ENCODE data around the gene TRPV5. TPM values are rescaled to one million over a fixed set of nuclear protein-coding genes. Genes with fewer than 3 reads are reported as not detected.
"Not testable (repeated sequence)": the region's sequence is repeated elsewhere in the genome, so short reads cannot be mapped to it uniquely, and the experiment has no call there.

Gene TRPV5
- polyA plus RNA-seq (ENCODE audit: insufficient read depth in 1 of 5, insufficient read length in 5 of 5, low replicate concordance in 1 of 5), result under 1 TPM; 0.09 to 0.24 (median 0.18) TPM
- long read RNA-seq, donor 1, result 0 reads
- long read RNA-seq, donor 2, result 0 reads
- long read RNA-seq, donor 3, result 0 reads
- long read RNA-seq, donor 4, result 0 reads
- long read RNA-seq, donor 5, result 0 reads
- long read RNA-seq, donor 6, result 0 reads
- long read RNA-seq, donor 7, result 0 reads
- long read RNA-seq, donor 8, result 0 reads

DNA sequence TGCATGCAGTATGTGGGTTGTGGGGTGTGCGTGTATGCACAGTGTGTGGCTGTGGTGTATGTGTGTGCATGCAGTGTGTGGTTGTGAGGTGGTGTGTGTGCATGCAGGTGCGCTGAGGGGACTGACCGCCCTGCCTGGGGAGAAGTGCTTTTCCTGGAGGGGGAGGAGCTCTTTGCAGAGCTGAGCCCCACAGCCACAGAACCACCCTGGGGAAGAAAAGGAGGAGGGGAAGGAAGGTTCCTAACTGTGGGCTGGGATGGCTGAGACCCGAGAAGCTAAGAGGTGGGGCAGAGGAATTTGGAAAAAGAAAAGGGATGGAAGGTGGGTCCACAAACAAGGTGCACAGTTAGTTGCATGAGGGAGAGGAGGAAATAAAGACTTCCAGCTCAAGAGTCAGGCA lies at the start of gene TRPV5:
TRPV5 (minus strand) TSS at position 123 of the 400 bp plus-strand sequence. CDS start 287 bp downstream, outside the sequence.
- no peak for DNase-seq

DNA sequence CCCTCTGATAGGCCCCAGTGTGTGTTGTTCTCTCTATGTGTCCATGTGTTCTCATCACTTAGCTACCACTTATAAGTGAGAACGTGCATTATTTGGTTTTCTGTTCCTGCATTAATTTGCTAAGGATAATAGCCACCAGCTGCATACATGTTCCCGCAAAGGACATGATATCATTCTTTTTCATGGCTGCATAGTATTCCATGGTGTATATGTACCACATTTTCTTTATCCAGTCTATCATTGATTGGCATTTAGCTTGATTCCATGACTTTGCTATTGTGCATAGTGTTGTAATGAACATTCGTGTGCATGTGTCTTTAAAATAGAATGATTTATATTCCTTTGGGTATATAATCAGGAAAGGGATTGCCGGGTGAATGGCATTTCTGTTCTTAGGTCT lies 44.9 kb upstream of the TRPV5 start:
- not testable (repeated sequence) for DNase-seq

DNA sequence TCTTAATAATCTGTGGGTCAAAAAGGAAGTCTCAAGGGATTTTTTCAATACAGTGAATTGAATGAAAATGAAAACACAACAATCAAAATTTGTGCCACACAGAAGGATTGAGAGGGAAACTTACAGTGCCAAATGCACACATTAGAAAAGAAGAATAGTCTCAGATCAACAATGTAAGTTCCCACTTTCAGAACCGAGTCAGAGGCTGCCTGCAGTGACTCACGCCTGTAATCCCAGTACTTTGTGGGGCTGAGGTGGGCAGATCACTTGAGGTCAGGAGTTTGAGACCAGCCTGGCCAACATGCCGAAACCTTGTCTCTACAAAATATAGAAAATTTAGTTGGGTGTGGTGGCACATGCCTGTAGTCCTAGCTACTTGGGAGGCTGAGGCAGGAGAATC lies 41.1 kb upstream of the TRPV5 start:
- DNase-seq, result no peak

DNA sequence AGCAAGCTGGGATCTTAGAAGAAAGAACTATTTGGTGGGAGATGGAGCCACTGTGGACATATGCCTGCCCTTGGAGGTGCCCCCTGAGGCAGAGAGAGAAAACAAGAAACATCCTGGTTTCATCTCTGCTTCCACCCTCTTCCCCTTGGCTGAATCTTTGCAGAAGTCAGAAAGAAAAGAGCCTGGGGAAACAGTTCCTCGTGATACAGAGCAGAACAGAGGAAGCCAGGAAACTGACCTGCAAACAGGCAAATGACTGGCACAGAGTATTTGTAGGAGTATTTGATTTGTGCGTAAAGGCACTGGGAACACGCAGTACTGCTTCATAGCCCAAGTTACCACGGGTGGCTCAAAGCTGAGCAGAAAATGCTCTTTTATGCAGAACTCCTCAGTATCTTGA lies 35.6 kb upstream of the TRPV5 start:
- no peak for DNase-seq

DNA sequence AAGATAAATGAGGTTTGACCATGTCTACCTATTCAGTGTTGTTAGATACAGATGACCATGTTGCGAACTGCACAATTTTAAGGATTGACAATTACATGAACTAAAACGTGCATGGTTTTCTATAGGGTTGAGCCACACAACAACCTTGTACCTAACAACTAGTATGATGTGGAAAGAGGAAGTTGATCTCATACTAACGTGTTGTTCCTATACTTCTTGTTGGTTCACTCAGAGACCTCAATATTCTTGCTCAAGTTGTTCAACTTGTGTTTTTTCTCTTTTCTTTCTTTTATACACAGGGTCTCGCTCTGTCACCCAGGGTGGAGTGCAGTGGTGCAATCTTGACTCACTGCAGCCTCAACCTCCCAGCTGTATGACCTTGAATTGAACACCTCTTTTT lies 34.7 kb upstream of the TRPV5 start:
- no peak for DNase-seq

DNA sequence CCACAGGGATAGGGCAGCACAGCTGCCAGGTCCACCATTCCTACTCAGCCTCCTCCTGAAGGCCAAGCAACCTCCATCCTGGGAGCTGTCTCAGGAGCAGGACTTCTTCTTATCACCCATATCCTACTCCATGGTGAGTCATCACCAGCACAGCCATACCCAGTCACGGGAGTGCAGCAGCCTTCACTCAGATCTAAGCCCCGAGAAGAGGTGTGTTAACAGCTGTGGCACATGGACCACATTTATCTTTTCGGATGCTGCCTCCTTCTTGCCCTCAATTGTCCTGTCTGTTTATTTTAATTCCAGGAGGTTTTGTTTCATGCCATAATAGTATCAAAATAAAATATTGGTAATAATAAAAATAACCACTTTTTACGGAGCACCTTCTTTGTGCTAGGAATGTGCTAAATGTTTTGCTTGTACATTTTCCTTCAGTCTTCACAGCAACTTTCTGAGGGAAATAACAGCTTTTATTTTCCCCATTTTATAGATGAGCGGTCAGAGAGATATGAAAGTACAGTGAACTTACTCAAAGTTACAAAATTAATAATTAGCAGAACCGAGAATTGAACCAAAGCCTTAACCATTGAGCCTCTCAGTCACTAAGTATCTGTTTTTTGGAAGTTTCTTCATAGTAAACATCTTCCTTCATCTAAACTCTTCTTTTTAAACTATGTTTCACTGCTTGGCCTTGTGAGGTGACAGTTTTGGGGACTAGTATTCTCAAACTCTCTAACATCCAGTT lies 31.1 kb upstream of the TRPV5 start:
- no peak for DNase-seq

DNA sequence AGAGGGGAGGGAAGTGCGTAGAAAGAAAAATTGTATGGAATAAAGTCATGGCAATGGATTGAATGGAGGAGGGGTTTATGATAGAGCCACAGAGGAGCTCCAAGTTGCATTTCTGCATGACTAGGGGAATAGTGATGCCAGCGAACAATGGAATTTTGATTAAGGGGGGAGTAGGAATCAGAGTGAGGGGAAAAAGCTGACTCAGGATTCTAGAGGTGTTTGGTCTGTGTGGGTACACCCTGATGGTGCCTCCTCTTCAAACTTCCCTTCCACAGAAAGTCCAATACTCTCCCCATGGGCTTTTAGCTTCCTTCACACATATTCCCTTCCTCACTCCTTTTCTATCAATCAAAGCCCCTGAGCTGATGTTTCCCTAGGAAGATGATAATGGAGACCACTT lies 30.4 kb upstream of the TRPV5 start:
- DNase-seq, result no peak

DNA sequence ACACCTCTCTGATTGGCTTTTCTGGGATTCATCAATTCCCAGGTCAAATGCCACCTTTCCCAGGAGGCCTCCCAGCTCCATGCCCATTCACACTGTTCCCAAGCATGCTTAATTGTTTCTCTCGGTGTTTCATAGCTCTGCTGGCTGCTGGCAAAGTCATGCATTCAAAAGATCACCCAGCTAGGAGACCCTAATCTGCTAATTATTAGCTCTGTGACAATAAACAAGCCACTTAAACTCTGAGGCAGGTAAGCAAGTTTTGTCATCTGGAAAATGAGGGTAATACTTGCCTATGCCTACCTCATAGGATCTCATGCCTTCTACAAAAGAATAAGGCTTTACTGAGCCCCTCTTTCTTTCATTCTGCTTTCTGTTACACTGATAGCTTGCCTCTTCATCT lies 29.4 kb upstream of the TRPV5 start:
- DNase-seq, result no peak

DNA sequence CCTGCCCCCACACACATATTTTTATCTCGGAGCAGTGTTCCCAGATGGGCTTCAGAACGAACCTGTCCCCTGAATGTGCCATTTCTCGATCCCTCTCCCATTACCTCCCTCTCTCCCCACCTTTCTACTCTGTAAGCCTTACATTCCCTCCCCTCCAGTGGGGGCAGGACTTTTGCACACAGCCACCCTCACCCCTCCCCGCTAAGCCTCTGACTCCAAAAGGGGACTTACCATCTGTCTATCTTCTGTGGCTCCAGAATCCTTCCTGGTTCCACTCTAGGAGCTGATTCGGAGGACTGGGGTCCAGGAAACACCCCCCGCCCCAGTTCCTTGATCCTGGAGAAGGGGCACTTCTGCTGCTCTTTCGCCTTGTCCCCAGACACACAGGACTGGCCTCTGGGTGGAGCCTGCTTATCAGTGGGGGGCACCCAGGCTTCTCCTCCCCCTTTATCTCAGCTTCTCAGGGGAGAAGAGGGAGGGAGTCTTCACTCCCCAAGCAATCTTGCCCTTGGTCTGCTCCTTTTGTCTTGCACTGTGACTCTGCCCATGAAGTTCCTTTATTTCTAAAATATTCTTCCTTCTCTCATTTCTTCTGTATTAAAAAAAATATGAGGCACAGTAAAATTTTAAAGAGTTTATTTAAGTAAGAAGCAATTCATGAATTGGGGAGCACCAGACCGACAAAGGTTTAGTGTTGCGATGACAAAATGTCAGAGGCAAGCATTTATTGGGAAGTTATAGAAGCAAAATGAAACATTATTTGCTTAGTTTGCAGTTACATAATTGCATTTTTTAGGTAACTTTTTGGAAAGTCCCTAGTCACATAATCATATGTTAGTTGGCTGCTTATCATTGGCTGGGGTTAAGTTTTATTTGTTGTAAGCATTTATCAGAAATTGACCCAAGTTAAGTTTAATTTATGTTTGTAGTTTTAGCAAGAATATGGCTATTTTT lies 28.7 kb upstream of the TRPV5 start, which contains the start of gene KEL:
KEL (minus strand) TSS at position 391 of the 954 bp plus-strand sequence; CDS start at position 234, 157 bp downstream.
- no peak for DNase-seq

DNA sequence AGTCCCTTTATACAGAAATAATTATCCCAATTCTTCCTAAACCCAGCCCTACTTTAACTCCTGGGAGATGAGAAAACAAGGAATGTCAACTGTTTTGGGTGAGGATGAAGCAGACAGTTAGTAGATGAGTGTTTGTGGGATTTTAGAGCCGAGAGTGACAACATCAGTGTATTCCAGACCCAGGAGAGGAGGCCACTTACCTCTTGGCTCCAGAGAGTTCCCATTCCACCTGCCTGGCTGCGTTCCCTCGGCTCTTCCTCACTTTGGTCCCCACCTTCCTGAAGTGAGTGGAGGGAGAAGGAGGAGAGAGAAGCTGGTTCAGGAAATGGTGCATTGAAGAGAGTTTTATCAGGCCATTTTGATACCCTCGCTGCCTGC lies 28.0 kb upstream of the TRPV5 start:
- DNase-seq, result no peak

DNA sequence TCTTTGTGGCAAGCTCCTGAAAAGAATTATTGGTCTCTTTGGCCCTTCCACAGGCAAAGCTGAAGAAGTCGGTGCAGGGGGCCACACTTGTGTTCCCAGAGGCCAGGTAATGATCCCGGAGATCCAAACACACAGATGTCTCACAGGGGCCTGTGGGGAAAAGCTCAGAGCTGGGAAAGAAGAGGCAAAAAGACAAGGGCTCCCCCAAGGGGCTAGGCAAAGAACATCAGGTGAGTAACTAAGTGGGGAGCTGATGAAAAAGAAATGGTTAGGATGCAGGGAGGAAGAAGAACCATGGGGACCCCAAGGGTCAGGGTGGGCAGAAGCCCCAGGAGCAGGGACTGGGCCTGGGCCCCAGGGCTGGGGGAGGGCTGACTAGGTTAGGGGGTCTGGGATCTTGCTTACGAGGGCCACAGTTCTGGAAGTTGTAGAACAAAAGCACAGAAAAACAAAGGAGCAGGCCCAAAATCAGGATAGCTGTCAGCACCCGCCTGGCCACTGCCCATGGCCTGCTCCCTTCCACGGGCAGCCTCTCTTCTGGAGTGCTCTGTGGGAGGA lies 27.5 kb upstream of the TRPV5 start:
- no peak for DNase-seq

DNA sequence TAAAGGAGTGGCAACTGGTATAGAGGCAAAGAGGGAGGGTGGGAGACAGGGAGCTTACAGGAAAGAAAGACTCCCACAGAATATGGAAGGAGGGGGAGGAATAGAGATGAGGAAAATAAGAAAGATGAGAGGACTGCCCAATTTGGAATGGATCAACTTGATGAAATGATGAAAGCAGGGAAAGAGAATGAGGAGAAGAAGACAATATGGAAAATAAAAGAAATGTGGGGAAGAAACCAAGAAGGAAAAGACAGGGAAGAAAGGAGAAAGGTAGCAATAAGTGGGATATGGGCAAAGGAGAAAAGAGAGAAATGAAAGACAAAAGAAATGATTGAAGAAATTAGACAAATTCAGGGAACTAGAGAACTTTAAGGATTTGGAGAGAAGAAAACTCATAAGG lies 25.7 kb upstream of the TRPV5 start:
- no peak for DNase-seq

DNA sequence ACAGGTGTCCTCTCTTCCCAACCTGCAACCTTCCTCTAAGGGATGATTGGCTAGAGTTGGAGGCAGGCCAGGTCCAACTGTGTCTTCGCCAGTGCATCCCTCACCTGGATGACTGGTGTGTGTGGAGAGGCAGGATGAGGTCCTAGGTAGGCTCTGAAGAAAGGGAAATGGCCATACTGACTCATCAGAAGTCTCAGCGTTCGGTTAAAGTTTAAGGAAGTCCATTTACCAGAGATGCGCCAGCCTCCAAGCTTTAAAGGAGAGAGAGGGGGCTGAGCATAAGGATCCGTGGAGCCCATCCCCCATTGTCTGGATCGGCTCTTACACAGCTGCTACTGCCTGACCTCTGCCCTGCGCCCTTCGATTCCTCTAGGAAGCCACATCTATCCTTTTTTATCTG lies 24.2 kb upstream of the TRPV5 start:
- no peak for DNase-seq

DNA sequence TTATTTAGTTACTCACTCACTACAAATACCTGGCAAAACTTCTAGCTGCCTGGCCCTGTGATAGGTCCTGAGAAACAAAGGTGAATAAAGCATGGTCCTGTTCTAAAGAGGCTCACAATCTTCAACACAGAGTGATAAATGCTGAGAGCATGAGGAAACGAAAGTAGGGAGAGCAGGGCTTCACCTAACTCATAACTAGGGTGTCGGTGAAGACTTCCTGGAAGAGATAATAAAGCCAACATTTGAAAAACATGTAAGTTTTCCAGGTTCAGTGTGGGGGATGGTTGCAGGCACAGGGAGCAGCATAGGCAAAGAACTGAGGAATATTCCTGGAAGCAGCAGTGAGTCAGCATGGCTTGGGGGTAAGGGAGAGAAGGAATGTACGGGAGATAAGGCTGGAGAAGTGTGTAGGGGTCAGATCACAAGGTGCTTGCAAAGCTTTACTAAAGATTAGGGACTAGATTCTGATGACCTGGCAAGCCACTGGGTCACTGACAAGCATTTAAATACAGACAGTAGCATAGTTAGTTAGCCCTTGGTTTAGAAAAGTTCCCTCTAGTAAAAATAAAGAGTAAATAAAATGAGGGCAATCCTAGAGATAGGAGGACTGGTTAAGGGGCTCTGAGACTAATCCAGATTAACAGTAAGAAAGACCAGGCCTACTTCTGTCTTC lies 23.5 kb upstream of the TRPV5 start:
- DNase-seq, result no peak

DNA sequence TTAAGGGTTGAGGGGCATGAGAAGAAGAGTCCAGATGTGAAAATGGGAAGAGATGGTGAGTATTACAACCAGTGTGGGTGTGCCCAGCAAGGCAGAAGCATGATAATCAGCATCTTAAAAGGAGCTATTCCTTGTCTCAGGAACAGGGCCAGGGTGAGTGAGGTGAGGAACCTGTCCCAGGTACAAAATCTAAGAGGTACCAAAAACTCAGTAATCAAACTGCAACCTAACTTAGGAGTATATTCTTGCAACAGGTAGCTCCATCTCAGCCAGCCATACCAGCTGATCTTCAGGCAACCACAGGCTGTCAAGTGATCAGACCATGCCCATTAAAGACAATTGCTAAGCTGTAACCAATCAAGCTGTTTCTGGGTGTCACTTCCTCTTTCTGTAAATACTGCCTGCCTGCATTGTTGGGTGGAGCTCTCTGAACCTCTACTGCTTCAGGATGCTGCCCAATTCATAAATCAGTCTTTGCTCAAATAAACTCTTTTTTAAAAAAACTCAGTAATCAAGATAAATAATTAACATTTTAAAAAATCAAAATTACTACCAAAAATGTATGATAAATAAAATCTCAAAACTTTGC lies 21.2 kb upstream of the TRPV5 start:
- DNase-seq, result no peak

DNA sequence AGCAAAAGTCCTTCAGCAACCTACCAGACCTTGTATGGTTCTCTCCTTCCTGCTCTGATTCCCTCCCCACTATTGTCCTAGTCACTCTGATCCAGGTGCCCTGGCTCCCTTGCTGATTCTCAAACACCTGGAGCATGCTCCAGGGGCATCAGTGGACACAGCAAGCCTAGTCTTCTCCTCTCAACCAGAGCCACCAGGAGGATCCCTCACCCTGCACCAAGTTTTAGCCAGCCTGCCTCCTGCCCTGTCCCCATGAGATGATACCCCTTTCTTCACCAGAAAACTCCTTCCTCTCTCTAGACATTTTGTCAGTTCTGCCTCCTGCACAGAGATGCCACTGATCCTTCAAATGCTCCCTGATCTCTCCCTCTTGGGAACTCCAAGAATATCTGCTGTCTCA lies 16.7 kb upstream of the TRPV5 start:
- no peak for DNase-seq

DNA sequence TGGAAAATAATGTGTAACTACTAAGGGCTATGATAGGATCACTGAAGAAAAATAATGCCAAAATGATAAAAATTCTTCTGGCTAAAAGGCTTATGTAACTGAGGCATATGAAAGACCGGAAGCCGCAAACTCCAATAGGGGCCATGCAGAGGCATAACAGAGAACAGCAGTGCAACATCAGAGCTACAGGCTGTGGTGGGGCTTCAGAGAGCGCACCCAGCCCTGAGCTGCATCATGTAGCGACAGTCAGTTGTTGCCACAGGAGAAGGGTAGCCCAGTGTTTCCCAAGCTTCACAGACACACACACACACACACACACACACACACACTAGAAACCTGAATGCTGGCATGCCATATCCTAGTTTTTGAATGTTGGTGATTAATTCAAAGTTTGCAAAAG lies 15.1 kb upstream of the TRPV5 start:
- DNase-seq, result no peak

DNA sequence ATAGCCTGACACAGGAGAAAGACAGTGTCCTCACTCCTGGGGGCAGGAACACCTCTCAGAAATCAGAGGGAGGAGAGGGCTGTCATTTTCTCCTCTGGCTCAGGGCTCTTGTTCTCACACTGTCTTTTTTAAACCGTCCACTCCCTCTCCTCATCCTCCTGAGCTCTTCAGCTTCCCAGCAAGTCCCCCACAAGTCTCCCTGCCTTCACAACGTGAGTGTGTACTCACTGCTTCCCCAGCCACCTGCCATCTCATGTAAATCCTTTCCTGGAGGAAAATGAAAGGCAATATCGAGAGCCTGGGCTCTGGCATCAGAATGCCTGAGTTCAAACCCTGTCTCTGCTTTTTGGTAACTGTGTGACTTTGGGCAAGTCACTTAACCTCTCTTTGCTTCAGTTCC lies 11.5 kb upstream of the TRPV5 start:
- no peak for DNase-seq

DNA sequence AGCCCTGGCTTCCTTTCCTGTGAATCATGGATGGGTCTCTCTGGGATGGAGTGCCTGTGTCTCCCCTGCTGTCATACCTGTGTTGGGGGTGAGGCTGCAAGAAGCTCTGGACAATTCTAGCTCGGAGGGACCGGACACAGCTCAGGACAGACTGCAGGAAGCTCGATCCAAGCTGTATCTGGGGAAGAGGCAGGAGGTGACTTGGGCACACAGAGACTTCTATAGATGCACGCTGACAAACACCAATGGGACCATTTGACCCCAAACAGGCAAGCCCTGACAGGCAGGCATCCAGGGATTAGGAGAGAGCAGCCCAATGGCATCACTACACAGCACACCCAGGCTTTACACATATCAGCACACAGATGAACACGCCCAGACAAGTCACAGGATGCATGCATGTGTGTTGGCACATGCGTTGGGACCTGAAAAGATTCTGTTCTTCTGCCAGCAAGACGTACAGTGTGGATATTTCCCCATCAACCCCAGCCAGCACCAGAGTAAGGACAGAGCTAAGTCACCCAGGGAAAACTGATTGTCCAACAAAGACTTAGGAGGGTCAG lies 10.2 kb upstream of the TRPV5 start:
- DNase-seq, result no peak

DNA sequence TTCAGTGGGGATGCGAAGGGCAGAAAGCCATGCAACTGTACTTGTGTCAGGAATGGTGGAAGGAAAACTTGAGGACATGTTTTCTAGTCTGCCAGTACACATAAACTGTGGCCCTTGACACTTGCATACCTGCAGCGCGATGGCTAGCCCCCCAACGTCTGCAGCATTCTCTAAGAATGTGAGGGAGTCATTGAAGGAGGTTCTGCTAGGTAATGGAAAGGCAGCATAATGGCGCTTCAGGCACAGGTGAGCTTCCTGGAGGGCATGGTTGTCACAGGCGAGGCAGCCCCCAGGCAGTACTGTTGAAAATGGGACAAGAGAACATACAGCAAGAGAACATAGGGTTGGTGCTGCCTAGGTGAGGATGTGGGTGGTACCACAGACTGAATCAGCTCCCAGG lies 9.2 kb upstream of the TRPV5 start:
- DNase-seq, result no peak

DNA sequence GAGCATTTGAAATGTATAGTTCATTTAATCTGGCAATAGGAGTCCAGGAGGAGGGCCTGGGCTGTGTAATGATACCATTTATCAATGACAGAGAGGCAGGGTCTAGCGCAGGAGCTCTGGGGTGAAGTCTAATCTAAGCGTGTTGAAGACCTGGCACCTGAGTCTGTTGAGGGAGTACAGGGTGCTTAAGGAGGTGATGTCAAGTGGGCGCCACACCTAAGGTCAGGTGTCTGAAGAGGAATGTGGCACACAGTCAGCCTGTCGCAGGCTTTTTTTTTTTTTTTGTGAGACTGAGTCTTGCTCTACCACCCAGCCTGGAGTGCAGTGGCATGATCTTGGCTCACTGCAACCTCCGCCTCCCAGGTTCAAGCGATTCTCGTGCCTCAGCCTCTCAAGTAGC lies 8.0 kb upstream of the TRPV5 start:
- no peak for DNase-seq
